ENCODE measurements around the gene OR6J1.
A peak's percentile ranks its signal among the peaks of the same experiment; 100 is the strongest.
"Not testable (repeated sequence)": the region's sequence is repeated elsewhere in the genome, so short reads cannot be mapped to it uniquely, and the experiment has no call there.

OR6J1 gene

GRCh38 chr14:22644305-22644635, at the start of gene OR6J1:
Gene OR6J1 (minus strand): TSS chr14:22644352. CDS start chr14:22634811, 9,541 bp downstream.
- no peak for DNase-seq

GRCh38 chr14:22692194-22692593, 48.0 kb upstream of the OR6J1 start:
- no peak for DNase-seq

- no peak for DNase-seq
These were observed 47.0 kb upstream of the OR6J1 start for GRCh38 chr14:22691171-22691570.

- no peak for DNase-seq
These were observed 45.0 kb upstream of the OR6J1 start for GRCh38 chr14:22689199-22689598.

GRCh38 chr14:22687969-22688368, 43.8 kb upstream of the OR6J1 start:
- not testable (repeated sequence) for DNase-seq

- not testable (repeated sequence) for DNase-seq
These were observed 42.0 kb upstream of the OR6J1 start for GRCh38 chr14:22686176-22686611.

GRCh38 chr14:22685467-22685866, 41.3 kb upstream of the OR6J1 start:
- no peak for DNase-seq

GRCh38 chr14:22683428-22683827, 39.3 kb upstream of the OR6J1 start:
- DNase-seq = not testable (repeated sequence)

GRCh38 chr14:22678221-22678620, 34.1 kb upstream of the OR6J1 start:
- DNase-seq = no peak

GRCh38 chr14:22677551-22677950, 33.4 kb upstream of the OR6J1 start:
- DNase-seq = not testable (repeated sequence)

GRCh38 chr14:22671622-22672021, 27.5 kb upstream of the OR6J1 start:
- no peak for DNase-seq

GRCh38 chr14:22668863-22669262, 24.7 kb upstream of the OR6J1 start:
- DNase-seq = no peak

- no peak for DNase-seq
These were observed 24.3 kb upstream of the OR6J1 start for GRCh38 chr14:22668417-22668816.

- DNase-seq = no peak
These were observed 23.7 kb upstream of the OR6J1 start for GRCh38 chr14:22667881-22668280.

- no peak for DNase-seq
These were observed 22.2 kb upstream of the OR6J1 start for GRCh38 chr14:22666203-22666893.

- no peak for DNase-seq
These were observed 20.1 kb upstream of the OR6J1 start for GRCh38 chr14:22664261-22664660.

GRCh38 chr14:22660654-22661053, 16.5 kb upstream of the OR6J1 start:
- DNase-seq = no peak

GRCh38 chr14:22658946-22659345, 14.8 kb upstream of the OR6J1 start:
- no peak for DNase-seq

- no peak for DNase-seq
These were observed 13.7 kb upstream of the OR6J1 start for GRCh38 chr14:22657861-22658260.

- DNase-seq = no peak
These were observed 13.0 kb upstream of the OR6J1 start for GRCh38 chr14:22656945-22657731.

GRCh38 chr14:22656226-22656625, 12.1 kb upstream of the OR6J1 start:
- no peak for DNase-seq

- peak; percentile 48 for DNase-seq
These were observed 9.0 kb upstream of the OR6J1 start for GRCh38 chr14:22653012-22653621.

- DNase-seq = no peak
These were observed 7.4 kb upstream of the OR6J1 start for GRCh38 chr14:22651586-22651985.

GRCh38 chr14:22650960-22651521, 6.9 kb upstream of the OR6J1 start:
- DNase-seq = no peak

Data from COR-L47 (cell line).